HL-60 (cell line): ENCODE data around the gene PROCA1.

ENCODE experiments used
- CTCF ChIP-seq: IDR thresholded peaks from one replicate; pipeline ENCODE4 v1.5.1; 2011; ENCODE audit warnings: low read length, control low read depth, inconsistent platforms; ENCODE audit not compliant: insufficient read depth
- POLR2AphosphoS5 ChIP-seq: IDR thresholded peaks from 2 replicates; pipeline ENCODE4 v1.6.1; 2012; ENCODE audit warnings: low read depth

- TF ChIP-seq POLR2AphosphoS5 (no peak), CTCF (no peak)
Measured at GRCh38 chr17:28693869-28694268, 17.8 kb downstream of the PROCA1 start.
